ENCODE measurements around the gene CCL5. TPM values are rescaled to one million over a fixed set of nuclear protein-coding genes. Genes with fewer than 3 reads are reported as not detected.

Gene CCL5
- polyA plus RNA-seq, 2 of the 4 experiments (the other 2 are of a cell fraction), result 0.12 to 0.31 TPM

DNA sequence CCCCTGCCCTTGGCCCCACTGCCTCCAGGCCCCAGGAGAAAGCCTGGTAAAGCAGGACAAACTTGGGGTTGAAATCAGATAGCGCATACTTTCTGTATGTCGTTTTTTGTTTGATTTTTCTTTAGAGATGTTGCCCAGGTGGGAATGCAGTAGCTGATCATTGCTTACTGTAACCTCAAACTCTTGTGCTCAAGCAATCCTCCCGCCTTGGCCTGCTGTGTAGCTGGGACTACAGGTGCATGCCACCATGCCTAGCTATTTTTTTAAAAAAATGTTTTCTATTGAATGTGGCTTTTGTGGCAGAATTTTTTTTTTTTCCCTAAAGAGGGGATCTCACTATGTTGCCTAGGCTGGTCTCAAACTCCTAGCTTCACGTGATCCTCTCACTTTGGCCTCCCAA is 11.1 kb upstream of the CCL5 start:
- Histone ChIP-seq H3K4me3 (no peak overlapping the region), H3K4me1 (peaks cover 15% of the 10 kb centered on the region), H3K9me3 (no peaks in the 10 kb centered on the region), H3K4me2 (no peak overlapping the region), H3K27ac (no peak overlapping the region)
- ATAC-seq (no peak), FAIRE-seq (no peak), DNase-seq (ENCODE audit: low read depth in 1 of 2, low spot score in 1 of 2) (no peak)
- CTCF ChIA-PET, result interaction anchor here (0.6 to 0.7 kb wide), 2 partner anchors 177 to 1630 kb away, joined by 3 to 4 read pairs; no protein-coding TSS in a partner anchor
- 78% methylated on average over 4 of the region's 4 CpGs for WGBS (ENCODE audit: missing lambda C conversion rate)
- TF ChIP-seq HOXA7 (CRISPR knock-in tag; IDR thresholded peaks at IDR 0.05) (no peak), NPAS2 (CRISPR knock-in tag; IDR thresholded peaks at IDR 0.05; ENCODE audit: borderline replicate concordance) (no peak), PHF8 (IDR thresholded peaks at IDR 0.05; ENCODE audit: borderline replicate concordance, low read depth) (no peak), POLR2AphosphoS2 (conservative IDR thresholded peaks at IDR 0.05; ENCODE audit: low read length) (no peak), CEBPB (IDR thresholded peaks at IDR 0.05) (no peak), RARB (CRISPR knock-in tag; IDR thresholded peaks at IDR 0.05) (no peak), JUNB (IDR thresholded peaks at IDR 0.05) (no peak), HMGXB4 (CRISPR knock-in tag; IDR thresholded peaks at IDR 0.05; ENCODE audit: borderline replicate concordance) (no peak), HOXB5 (CRISPR knock-in tag; IDR thresholded peaks at IDR 0.05) (no peak), GATA3 (IDR thresholded peaks at IDR 0.05; ENCODE audit: borderline replicate concordance) (no peak), ZC3H11A (IDR thresholded peaks at IDR 0.05) (no peak), HOXB13 (CRISPR knock-in tag; IDR thresholded peaks at IDR 0.05; ENCODE audit: low read depth) (no peak)
- TF ChIP-seq, protein P1, sequence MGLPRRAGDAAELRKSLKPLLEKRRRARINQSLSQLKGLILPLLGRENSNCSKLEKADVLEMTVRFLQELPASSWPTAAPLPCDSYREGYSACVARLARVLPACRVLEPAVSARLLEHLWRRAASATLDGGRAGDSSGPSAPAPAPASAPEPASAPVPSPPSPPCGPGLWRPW (IDR thresholded peaks at IDR 0.05), result no peak
- TF ChIP-seq, protein P2, sequence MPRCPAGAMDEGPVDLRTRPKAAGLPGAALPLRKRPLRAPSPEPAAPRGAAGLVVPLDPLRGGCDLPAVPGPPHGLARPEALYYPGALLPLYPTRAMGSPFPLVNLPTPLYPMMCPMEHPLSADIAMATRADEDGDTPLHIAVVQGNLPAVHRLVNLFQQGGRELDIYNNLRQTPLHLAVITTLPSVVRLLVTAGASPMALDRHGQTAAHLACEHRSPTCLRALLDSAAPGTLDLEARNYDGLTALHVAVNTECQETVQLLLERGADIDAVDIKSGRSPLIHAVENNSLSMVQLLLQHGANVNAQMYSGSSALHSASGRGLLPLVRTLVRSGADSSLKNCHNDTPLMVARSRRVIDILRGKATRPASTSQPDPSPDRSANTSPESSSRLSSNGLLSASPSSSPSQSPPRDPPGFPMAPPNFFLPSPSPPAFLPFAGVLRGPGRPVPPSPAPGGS (IDR thresholded peaks at IDR 0.05), result no peak
- POLR2A ChIA-PET, result interaction anchor here (0.7 kb wide), 1 partner anchor 110 kb away, joined by 4 read pairs; no protein-coding TSS in a partner anchor

DNA sequence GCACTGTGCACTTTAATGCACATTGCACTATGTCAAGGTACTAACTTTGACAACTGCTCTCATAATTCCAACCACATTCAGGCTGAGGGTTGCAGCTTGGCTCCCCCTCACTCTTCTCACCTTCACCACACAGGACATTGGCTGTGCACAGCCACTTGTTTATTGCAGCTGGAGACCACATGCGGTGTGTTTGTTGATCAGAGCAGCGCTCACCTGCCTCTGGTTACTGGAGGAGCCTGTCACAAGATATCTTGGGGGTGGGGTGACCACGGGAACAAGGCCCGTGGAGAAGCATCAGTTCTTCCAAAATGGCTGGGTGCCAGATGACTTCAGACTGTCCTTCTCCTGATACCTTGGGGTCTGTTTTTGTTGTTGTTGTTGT is 10.6 kb upstream of the CCL5 start:
- Histone ChIP-seq H3K4me1 (peaks cover 15% of the 10 kb centered on the region), H3K9me3 (no peaks in the 10 kb centered on the region), H3K4me3 (no peak overlapping the region), H3K4me2 (no peak overlapping the region), H3K27ac (no peak overlapping the region)
- ChIA-PET CTCF (interaction anchor here (0.6 to 0.7 kb wide), 2 partner anchors 177 to 1630 kb away, joined by 3 to 4 read pairs; no protein-coding TSS in a partner anchor), POLR2A (interaction anchor here (0.7 kb wide), 1 partner anchor 110 kb away, joined by 4 read pairs; no protein-coding TSS in a partner anchor)
- FAIRE-seq, result no peak
- 75% methylated on average over 4 of the region's 4 CpGs for WGBS (ENCODE audit: missing lambda C conversion rate)
- no peak for ATAC-seq
- DNase-seq (ENCODE audit: low read depth in 1 of 2, low spot score in 1 of 2), result no peak
- no peak for TF ChIP-seq FOSL2 (IDR thresholded peaks at IDR 0.05)
- TF ChIP-seq FOSL2 (CRISPR knock-in tag; IDR thresholded peaks at IDR 0.05), result no peak
- TF ChIP-seq CHD2 (IDR thresholded peaks at IDR 0.05; ENCODE audit: low read length, partially characterized antibody), result no peak
- TF ChIP-seq ZC3H11A (IDR thresholded peaks at IDR 0.05), result no peak
- TF ChIP-seq NFE2L2 (conservative IDR thresholded peaks at IDR 0.05; ENCODE audit: low read length), result no peak
- no peak for TF ChIP-seq BHLHE40 (IDR thresholded peaks at IDR 0.05; ENCODE audit: low read depth, low read length)
- no peak for TF ChIP-seq NR3C1 (IDR thresholded peaks at IDR 0.05)
- no peak for TF ChIP-seq PBX3 (IDR thresholded peaks at IDR 0.05)
- TF ChIP-seq, protein P3, sequence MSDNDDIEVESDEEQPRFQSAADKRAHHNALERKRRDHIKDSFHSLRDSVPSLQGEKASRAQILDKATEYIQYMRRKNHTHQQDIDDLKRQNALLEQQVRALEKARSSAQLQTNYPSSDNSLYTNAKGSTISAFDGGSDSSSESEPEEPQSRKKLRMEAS (IDR thresholded peaks at IDR 0.05), result no peak
- no peak for TF ChIP-seq TP53 (CRISPR knock-in tag; IDR thresholded peaks at IDR 0.05)
- no peak for TF ChIP-seq MAZ (IDR thresholded peaks at IDR 0.05; ENCODE audit: borderline replicate concordance, low read depth, low read length)
- no peak for TF ChIP-seq ATOH8 (CRISPR knock-in tag; IDR thresholded peaks at IDR 0.05; ENCODE audit: low read depth)
- no peak for TF ChIP-seq CTCF (IDR thresholded peaks at IDR 0.05)
- no peak for TF ChIP-seq HDAC2 (IDR thresholded peaks at IDR 0.05)
- no peak for TF ChIP-seq MYC (IDR thresholded peaks at IDR 0.05; ENCODE audit: borderline replicate concordance, low read length)

Measured in A549 (cell line).